ENCODE measurements around the gene CUTC. TPM values are rescaled to one million over a fixed set of nuclear protein-coding genes. Genes with fewer than 3 reads are reported as not detected.

The CUTC gene
- total RNA-seq, 4 donors from 2014 or later, result 11.7 to 53.6 (median 17.0) TPM

GRCh38 chr10:99711129-99711719 lies 20.8 kb upstream of the CUTC start:
- DNase-seq, result peak in 1 of 3 donors; percentile 57
- no peak overlapping the region for H3K27ac ChIP-seq
- no peaks in the 10 kb centered on the region for H3K27me3 ChIP-seq
- no peak for TF ChIP-seq POLR2A (IDR thresholded peaks at IDR 0.05)
- peak in 4 of 6 experiments; percentile 52 to 75 (median 64) for TF ChIP-seq CTCF (IDR thresholded peaks at IDR 0.05)
- no peak overlapping the region for H3K4me3 ChIP-seq
- no peaks in the 10 kb centered on the region for H3K9me3 ChIP-seq
- peaks cover 0 to 71% (median 0%) of the 10 kb centered on the region in 3 donors for H3K36me3 ChIP-seq
- H3K4me1 ChIP-seq, result peaks cover 0 to 5% (median 0%) of the 10 kb centered on the region in 4 donors

- TF ChIP-seq CTCF (IDR thresholded peaks at IDR 0.05), result no peak
- TF ChIP-seq POLR2A (IDR thresholded peaks at IDR 0.05), result no peak
- Histone ChIP-seq H3K9me3 (no peaks in the 10 kb centered on the region), H3K27me3 (no peaks in the 10 kb centered on the region), H3K36me3 (peaks cover 0 to 82% (median 0%) of the 10 kb centered on the region in 3 donors), H3K27ac (no peak overlapping the region), H3K4me3 (no peak overlapping the region), H3K4me1 (no peaks in the 10 kb centered on the region)
- DNase-seq, result no peak
Measured at GRCh38 chr10:99714446-99714845, 17.6 kb upstream of the CUTC start.

GRCh38 chr10:99720387-99720786 lies 11.6 kb upstream of the CUTC start:
- TF ChIP-seq CTCF (IDR thresholded peaks at IDR 0.05) (no peak), POLR2A (IDR thresholded peaks at IDR 0.05) (no peak)

GRCh38 chr10:99730026-99730425 lies 2.0 kb upstream of the CUTC start:
- Histone ChIP-seq H3K9me3 (no peaks in the 10 kb centered on the region), H3K27me3 (no peaks in the 10 kb centered on the region), H3K36me3 (peaks cover 0 to 25% (median 0%) of the 10 kb centered on the region in 3 donors), H3K27ac (no peak overlapping the region), H3K4me3 (no peak overlapping the region), H3K4me1 (peaks cover 0 to 23% (median 4%) of the 10 kb centered on the region in 4 donors)
- no peak for DNase-seq
- TF ChIP-seq POLR2A (IDR thresholded peaks at IDR 0.05) (no peak), CTCF (IDR thresholded peaks at IDR 0.05) (no peak)

More at GRCh38 chr10:99720387-99720786, 11.6 kb upstream of the CUTC start:
- peaks cover 0 to 96% (median 0%) of the 10 kb centered on the region in 3 donors for H3K36me3 ChIP-seq
- DNase-seq, result no peak
- no peak overlapping the region for H3K27ac ChIP-seq
- H3K27me3 ChIP-seq, result no peaks in the 10 kb centered on the region
- H3K9me3 ChIP-seq, result no peaks in the 10 kb centered on the region
- H3K4me3 ChIP-seq, result no peak overlapping the region
- H3K4me1 ChIP-seq, result no peaks in the 10 kb centered on the region

GRCh38 chr10:99731306-99732032 lies 565 bp upstream of the CUTC start:
- no peak for DNase-seq

More at GRCh38 chr10:99731306-99732032, 565 bp upstream of the CUTC start:
- Histone ChIP-seq H3K27ac (peak overlapping the region; percentile 92 to 97 (median 93)), H3K27me3 (no peaks in the 10 kb centered on the region), H3K9me3 (no peaks in the 10 kb centered on the region), H3K4me3 (peak overlapping the region; percentile 78 to 86 (median 81)), H3K36me3 (peaks cover 0 to 19% (median 0%) of the 10 kb centered on the region in 3 donors), H3K4me1 (peaks cover 0 to 23% (median 4%) of the 10 kb centered on the region in 4 donors)
- TF ChIP-seq POLR2A (IDR thresholded peaks at IDR 0.05) (no peak), CTCF (IDR thresholded peaks at IDR 0.05) (no peak)

All from Peyer's patch (tissue), 4 donors.